BLaER1 treated with 17β-estradiol and CSF1 and Interleukin-3, amounts not matched to agents 10 nM and 100 nM (cell line): ENCODE results near the gene B3GAT1.
A peak's percentile ranks its signal among the peaks of the same experiment; 100 is the strongest.

Source experiments
- H3K27ac ChIP-seq, 11 experiments: shearing (Covaris generic); formaldehyde crosslinking; 2 replicates each; pipeline ENCODE4 v1.8.1; 2022
- H3K27me3 ChIP-seq, 11 experiments: shearing (Covaris generic); formaldehyde crosslinking; 2 replicates each; pipeline ENCODE4 v1.8.1; 2022
- H3K36me3 ChIP-seq, 11 experiments: shearing (Covaris generic); formaldehyde crosslinking; 2 replicates each; pipeline ENCODE4 v1.8.1; 2022
- H3K4me1 ChIP-seq, 10 experiments: shearing (Covaris generic); formaldehyde crosslinking; 2 replicates each; pipeline ENCODE4 v1.8.1; 2022
- H3K4me2 ChIP-seq, 11 experiments: shearing (Covaris generic); formaldehyde crosslinking; 2 replicates each; pipeline ENCODE4 v1.8.1; 2022
- H3K4me3 ChIP-seq, 10 experiments: shearing (Covaris generic); formaldehyde crosslinking; 2 replicates each; pipeline ENCODE4 v1.8.1; 2022
- H3K9ac ChIP-seq, 11 experiments: shearing (Covaris generic); formaldehyde crosslinking; 2 replicates each; pipeline ENCODE4 v1.8.1; 2022
- H3K9me3 ChIP-seq, 11 experiments: shearing (Covaris generic); formaldehyde crosslinking; replicated peaks in 1 of 11; 2 replicates each; pipeline ENCODE4 v1.8.1; 2022
- H4K20me1 ChIP-seq, 11 experiments: shearing (Covaris generic); formaldehyde crosslinking; 2 replicates each; pipeline ENCODE4 v1.8.1; 2022
- Cebpa-rat ChIP-seq, 11 experiments: shearing (Covaris generic); IDR thresholded peaks; 2 replicates each; pipeline ENCODE4 v1.8.1; 2022

The B3GAT1 gene

GRCh38 chr11:134399293-134399654, 12.8 kb downstream of the B3GAT1 start:
- H3K27ac ChIP-seq = no peak overlapping the region
- peaks cover 3 to 14% (median 10%) of the 10 kb centered on the region in 11 experiments; a peak in 13 of 22 replicates for H3K9me3 ChIP-seq
- TF ChIP-seq Cebpa-rat (IDR thresholded peaks at IDR 0.05) = no peak
- H3K4me1 ChIP-seq = peaks cover 0 to 29% (median 20%) of the 10 kb centered on the region in 10 experiments; a peak in 15 of 20 replicates
- no peak overlapping the region for H3K4me3 ChIP-seq
- no peaks in the 10 kb centered on the region for H3K36me3 ChIP-seq
- peaks cover 0 to 7% (median 0%) of the 10 kb centered on the region in 11 experiments; a peak in 2 of 22 replicates for H3K27me3 ChIP-seq
- H3K4me2 ChIP-seq = peak overlapping the region in 8 of 11 experiments; percentile 27 to 68 (median 59); a peak in 14 of 22 replicates
- peaks cover 0 to 58% (median 30%) of the 10 kb centered on the region in 11 experiments; a peak in 17 of 22 replicates for H4K20me1 ChIP-seq
- H3K9ac ChIP-seq = no peak overlapping the region

GRCh38 chr11:134398644-134399292, 13.3 kb downstream of the B3GAT1 start:
- Histone ChIP-seq H3K27ac (no peak overlapping the region), H3K4me1 (peaks cover 0 to 29% (median 20%) of the 10 kb centered on the region in 10 experiments; a peak in 15 of 20 replicates), H3K4me2 (peak overlapping the region in 8 of 11 experiments; percentile 27 to 68 (median 59); a peak in 14 of 22 replicates), H3K4me3 (no peak overlapping the region), H3K9me3 (peaks cover 3 to 14% (median 10%) of the 10 kb centered on the region in 11 experiments; a peak in 13 of 22 replicates), H3K9ac (no peak overlapping the region), H4K20me1 (peaks cover 0 to 63% (median 30%) of the 10 kb centered on the region in 11 experiments; a peak in 17 of 22 replicates), H3K27me3 (peaks cover 0 to 7% (median 0%) of the 10 kb centered on the region in 11 experiments; a peak in 2 of 22 replicates), H3K36me3 (no peaks in the 10 kb centered on the region)
- no peak for TF ChIP-seq Cebpa-rat (IDR thresholded peaks at IDR 0.05)

DNA sequence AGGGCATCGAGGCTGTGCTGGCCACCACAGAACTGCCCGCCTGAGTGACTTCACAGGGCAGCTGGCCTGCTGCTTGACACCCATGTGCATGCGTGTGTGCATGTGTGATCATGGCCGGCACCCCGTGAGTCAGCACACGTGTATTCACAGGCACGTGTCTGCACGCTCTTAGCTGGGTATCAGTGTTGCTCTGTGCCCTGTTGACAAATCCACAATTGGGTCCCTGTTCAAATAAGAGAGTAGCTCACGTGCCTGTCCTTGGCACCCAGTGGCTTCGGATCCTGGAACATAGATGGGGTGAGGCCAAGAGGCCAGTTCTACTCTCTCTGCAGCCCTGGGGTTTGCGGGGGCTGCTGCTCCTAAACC, 14.0 kb downstream of the B3GAT1 start:
- TF ChIP-seq Cebpa-rat (IDR thresholded peaks at IDR 0.05) = no peak
- no peak overlapping the region for H3K9ac ChIP-seq
- peaks cover 0 to 70% (median 33%) of the 10 kb centered on the region in 11 experiments; a peak in 17 of 22 replicates for H4K20me1 ChIP-seq
- no peak overlapping the region for H3K4me3 ChIP-seq
- peaks cover 0 to 9% (median under 1%) of the 10 kb centered on the region in 11 experiments; a peak in 7 of 22 replicates for H3K27me3 ChIP-seq
- peaks cover 3 to 14% (median 10%) of the 10 kb centered on the region in 11 experiments; a peak in 13 of 22 replicates for H3K9me3 ChIP-seq
- H3K4me1 ChIP-seq = peaks cover 0 to 29% (median 20%) of the 10 kb centered on the region in 10 experiments; a peak in 15 of 20 replicates
- H3K4me2 ChIP-seq = peak overlapping the region in 7 of 11 experiments; percentile 27 to 68 (median 59); a peak in 9 of 22 replicates
- H3K27ac ChIP-seq = no peak overlapping the region
- no peaks in the 10 kb centered on the region for H3K36me3 ChIP-seq

DNA sequence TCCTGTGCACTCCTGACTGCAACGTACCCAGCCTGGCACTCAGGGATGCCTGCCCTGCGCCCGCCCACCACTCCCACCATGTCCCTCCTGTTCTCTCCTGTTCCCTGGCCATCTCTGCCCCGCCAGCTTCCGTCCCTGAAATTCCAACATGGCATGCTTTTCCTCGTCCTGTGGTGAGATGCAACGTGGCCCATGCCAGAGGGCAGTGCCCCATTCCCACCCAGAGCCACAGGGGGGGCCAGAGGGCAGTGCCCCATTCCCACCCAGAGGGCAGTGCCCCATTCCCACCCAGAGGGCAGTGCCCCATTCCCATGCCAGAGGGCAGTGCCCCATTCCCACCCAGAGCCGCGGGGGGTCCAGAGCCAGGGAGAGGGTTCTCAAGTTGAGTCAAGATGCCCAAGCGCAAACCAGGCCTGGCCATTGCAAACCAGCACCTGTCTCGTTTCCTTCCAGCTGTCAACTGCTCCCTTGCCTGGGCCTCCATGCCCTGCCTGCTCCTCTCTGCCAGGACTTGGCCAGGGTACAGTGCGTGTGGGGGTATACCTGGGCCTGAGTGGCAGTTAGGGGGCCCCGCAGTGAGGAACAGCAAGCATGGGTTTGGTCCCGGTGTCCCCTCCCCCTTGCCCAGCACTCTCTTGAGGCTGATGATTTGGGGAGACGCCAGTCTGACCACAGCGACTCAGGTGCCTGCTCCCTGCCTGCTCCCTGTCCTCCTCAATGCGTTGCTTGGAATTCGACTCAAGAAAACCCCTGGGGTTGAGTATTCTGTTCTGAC, 14.6 kb downstream of the B3GAT1 start:
- no peak overlapping the region for H3K4me2 ChIP-seq
- peaks cover 0 to 23% (median 20%) of the 10 kb centered on the region in 10 experiments; a peak in 15 of 20 replicates for H3K4me1 ChIP-seq
- H4K20me1 ChIP-seq = peaks cover 0 to 76% (median 33%) of the 10 kb centered on the region in 11 experiments; a peak in 17 of 22 replicates
- H3K4me3 ChIP-seq = no peak overlapping the region
- peaks cover 0 to 14% (median 6%) of the 10 kb centered on the region in 11 experiments; a peak in 11 of 22 replicates for H3K27me3 ChIP-seq
- no peak for TF ChIP-seq Cebpa-rat (IDR thresholded peaks at IDR 0.05)
- no peak overlapping the region for H3K9ac ChIP-seq
- H3K36me3 ChIP-seq = no peaks in the 10 kb centered on the region
- no peak overlapping the region for H3K27ac ChIP-seq
- peaks cover 3 to 14% (median 10%) of the 10 kb centered on the region in 11 experiments; a peak in 13 of 22 replicates for H3K9me3 ChIP-seq

GRCh38 chr11:134395002-134395401, 17.0 kb downstream of the B3GAT1 start:
- H3K9me3 ChIP-seq = peaks cover 0 to 2% (median 0%) of the 10 kb centered on the region in 11 experiments; a peak in 1 of 22 replicates
- no peak for TF ChIP-seq Cebpa-rat (IDR thresholded peaks at IDR 0.05)
- peaks cover 8 to 39% (median 31%) of the 10 kb centered on the region in 11 experiments for H3K27me3 ChIP-seq
- H3K36me3 ChIP-seq = no peaks in the 10 kb centered on the region
- H3K4me3 ChIP-seq = no peak overlapping the region
- peaks cover 0 to 99% (median 53%) of the 10 kb centered on the region in 11 experiments; a peak in 17 of 22 replicates for H4K20me1 ChIP-seq
- H3K9ac ChIP-seq = no peak overlapping the region
- H3K4me1 ChIP-seq = peaks cover 0 to 34% (median 25%) of the 10 kb centered on the region in 10 experiments; a peak in 13 of 20 replicates
- H3K27ac ChIP-seq = no peak overlapping the region
- no peak overlapping the region for H3K4me2 ChIP-seq

GRCh38 chr11:134394311-134394710, 17.7 kb downstream of the B3GAT1 start:
- Histone ChIP-seq H3K4me3 (no peak overlapping the region), H3K9ac (no peak overlapping the region), H3K4me2 (no peak overlapping the region), H3K4me1 (peaks cover 0 to 30% (median 22%) of the 10 kb centered on the region in 10 experiments; a peak in 13 of 20 replicates), H3K27ac (no peak overlapping the region), H3K27me3 (peaks cover 15 to 46% (median 38%) of the 10 kb centered on the region in 11 experiments), H3K9me3 (no peaks in the 10 kb centered on the region), H3K36me3 (no peaks in the 10 kb centered on the region), H4K20me1 (peaks cover 0 to 99% (median 54%) of the 10 kb centered on the region in 11 experiments; a peak in 16 of 22 replicates)
- TF ChIP-seq Cebpa-rat (IDR thresholded peaks at IDR 0.05) = no peak

DNA sequence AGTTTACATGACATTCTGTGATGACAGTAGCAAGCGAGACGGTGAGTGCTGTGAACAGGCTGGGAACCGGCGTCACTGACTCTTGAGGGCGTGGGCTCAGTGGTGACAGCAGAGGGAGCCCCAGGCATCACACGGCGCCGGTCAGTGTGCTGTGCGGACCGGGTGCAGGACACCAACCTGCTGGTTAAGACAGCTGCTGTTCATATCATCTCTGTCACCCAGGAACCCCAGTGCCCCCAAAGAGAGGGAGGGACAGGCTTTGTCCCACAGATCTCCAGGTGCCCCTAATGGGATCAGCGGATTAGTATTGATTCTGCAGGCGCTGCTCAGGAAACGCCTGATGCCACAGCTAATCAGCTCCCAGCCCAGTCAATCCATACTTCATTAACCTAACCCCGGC, 18.4 kb downstream of the B3GAT1 start:
- Histone ChIP-seq H3K9me3 (peaks cover 0 to 2% (median 0%) of the 10 kb centered on the region in 11 experiments; a peak in 5 of 22 replicates), H3K9ac (no peak overlapping the region), H3K27ac (no peak overlapping the region), H3K36me3 (no peaks in the 10 kb centered on the region), H3K27me3 (peaks cover 22 to 53% (median 44%) of the 10 kb centered on the region in 11 experiments), H3K4me1 (peaks cover 0 to 29% (median 20%) of the 10 kb centered on the region in 10 experiments; a peak in 12 of 20 replicates), H3K4me2 (no peak overlapping the region), H3K4me3 (no peak overlapping the region), H4K20me1 (peaks cover 0 to 99% (median 55%) of the 10 kb centered on the region in 11 experiments; a peak in 16 of 22 replicates)
- no peak for TF ChIP-seq Cebpa-rat (IDR thresholded peaks at IDR 0.05)

GRCh38 chr11:134392953-134393615, 19.0 kb downstream of the B3GAT1 start:
- H3K36me3 ChIP-seq = no peaks in the 10 kb centered on the region
- H3K9me3 ChIP-seq = peaks cover 0 to 5% (median 0%) of the 10 kb centered on the region in 11 experiments; a peak in 5 of 22 replicates
- TF ChIP-seq Cebpa-rat (IDR thresholded peaks at IDR 0.05) = no peak
- peaks cover 0 to 98% (median 51%) of the 10 kb centered on the region in 11 experiments; a peak in 17 of 22 replicates for H4K20me1 ChIP-seq
- H3K4me2 ChIP-seq = no peak overlapping the region
- peaks cover 28 to 58% (median 50%) of the 10 kb centered on the region in 11 experiments for H3K27me3 ChIP-seq
- H3K4me3 ChIP-seq = no peak overlapping the region
- no peak overlapping the region for H3K9ac ChIP-seq
- no peak overlapping the region for H3K27ac ChIP-seq
- H3K4me1 ChIP-seq = peaks cover 0 to 24% (median 14%) of the 10 kb centered on the region in 10 experiments; a peak in 11 of 20 replicates
